Hepatocyte (in vitro differentiated cells): Measurements from ENCODE around the gene TENT5C. TPM values are rescaled to one million over a fixed set of nuclear protein-coding genes. Genes with fewer than 3 reads are reported as not detected.

Experiments
- DNase-seq: peaks from one replicate; pipeline ENCODE4 v3.0.0-alpha.2; 2016; ENCODE audit warnings: low spot score
- H2AFZ ChIP-seq: fragments of 200-600 bp; sonication (generic); 2 replicates; pipeline ENCODE4 v1.6.0; 2016; ENCODE audit warnings: antibody characterized with exemption, mild to moderate bottlenecking
- H3K27ac ChIP-seq: fragments of 200-600 bp; sonication (generic); 2 replicates; pipeline ENCODE4 v1.5.1; 2016; ENCODE audit warnings: mild to moderate bottlenecking
- H3K27me3 ChIP-seq: fragments of 200-600 bp; sonication (generic); 2 replicates; pipeline ENCODE4 v1.6.1; 2016
- H3K36me3 ChIP-seq: fragments of 200-600 bp; sonication (generic); replicated peaks from 2 replicates; pipeline ENCODE4 v1.5.1; 2016; ENCODE audit warnings: low read depth; ENCODE audit not compliant: insufficient read depth
- H3K4me1 ChIP-seq: fragments of 200-600 bp; sonication (generic); 2 replicates; pipeline ENCODE4 v1.5.1; 2016; ENCODE audit warnings: mild to moderate bottlenecking, moderate library complexity; ENCODE audit not compliant: insufficient read depth
- H3K4me2 ChIP-seq: fragments of 200-600 bp; sonication (generic); 2 replicates; pipeline ENCODE4 v1.6.0; 2016
- H3K4me3 ChIP-seq: fragments of 200-600 bp; sonication (generic); 2 replicates; pipeline ENCODE4 v1.5.1; 2016; ENCODE audit warnings: mild to moderate bottlenecking
- H3K79me2 ChIP-seq: fragments of 200-600 bp; sonication (generic); 2 replicates; pipeline ENCODE4 v1.6.0; 2017; ENCODE audit warnings: mild to moderate bottlenecking
- H3K9me2 ChIP-seq: fragments of 200-600 bp; sonication (generic); replicated peaks from 2 replicates; pipeline ENCODE4 v1.6.0; 2017; ENCODE audit warnings: mild to moderate bottlenecking; ENCODE audit not compliant: insufficient read depth
- H3K9me3 ChIP-seq: fragments of 200-600 bp; sonication (generic); 2 replicates; pipeline ENCODE4 v1.5.1; 2016; ENCODE audit warnings: low read depth, mild to moderate bottlenecking
- H4K20me1 ChIP-seq: fragments of 200-600 bp; sonication (generic); 2 replicates; pipeline ENCODE4 v1.6.0; 2016; ENCODE audit warnings: mild to moderate bottlenecking; ENCODE audit not compliant: insufficient read depth, poor library complexity, severe bottlenecking
- EZH2 ChIP-seq: fragments of 200-600 bp; sonication (generic); IDR thresholded peaks from 2 replicates; pipeline ENCODE4 v1.6.1; 2016; ENCODE audit warnings: antibody characterized with exemption, mild to moderate bottlenecking, borderline replicate concordance
- EZH2phosphoT487 ChIP-seq: fragments of 200-600 bp; sonication (generic); IDR thresholded peaks from one replicate; pipeline ENCODE4 v1.6.1; 2018; ENCODE audit warnings: antibody characterized with exemption, mild to moderate bottlenecking, low read depth, moderate library complexity; ENCODE audit not compliant: unreplicated experiment, severe bottlenecking
- WGBS: methylation state at CpG from one replicate; pipeline ENCODE4 v1.1.6; 2016; ENCODE audit warnings: low lambda C conversion rate; ENCODE audit errors: missing lambda C conversion rate; 5-methylcytosine and 5-hydroxymethylcytosine counted together
- polyA plus RNA-seq: library from polyadenylated mRNA; unstranded; fragments of >200 nt; fragmentation: Nextera tagmentation; extraction: Ambion mirVana; gene quantifications from 2 replicates; pipeline ENCODE4 v1.2.1, GENCODE V29; 2016
- total RNA-seq: library from RNA; depleted of rRNA; stranded (reverse); fragments of >200 nt; gene quantifications from 2 replicates; pipeline ENCODE4 v1.2.3, GENCODE V29; 2014
- TF ChIP-seq, protein P1 (sequence below): fragments of 200-600 bp; sonication (generic); IDR thresholded peaks from 2 replicates; pipeline ENCODE4 v1.5.1; 2016; ENCODE audit warnings: antibody characterized with exemption, mild to moderate bottlenecking; ENCODE audit not compliant: poor library complexity

TENT5C gene
- total and polyA plus RNA-seq, 2 experiments from 2014 or later = 2.5 to 4.1 TPM

DNA sequence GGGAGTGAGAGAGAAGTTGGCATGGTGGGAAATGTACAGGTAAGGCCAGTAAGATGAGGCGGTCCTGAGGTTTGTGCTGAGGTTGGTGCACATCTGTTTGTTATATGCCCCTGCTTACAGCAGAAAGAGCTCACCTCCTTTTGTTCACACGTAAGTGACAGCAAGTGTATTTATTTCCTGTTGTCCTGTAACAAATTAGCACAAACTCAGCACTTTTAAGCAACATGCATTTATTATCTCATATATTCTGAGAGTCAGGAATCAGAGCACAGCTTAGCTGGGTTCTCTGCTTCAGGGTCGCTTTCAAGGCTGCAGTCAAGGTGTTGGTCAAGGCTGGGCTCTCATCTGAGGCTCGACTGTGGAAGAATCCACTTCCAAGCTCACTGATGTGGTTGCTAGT lies 45.8 kb downstream of the TENT5C start:
- WGBS = 92% methylated on average over 4 of the region's 4 CpGs
- no peaks in the 10 kb centered on the region for H3K9me2 ChIP-seq
- H3K36me3 ChIP-seq = no peaks in the 10 kb centered on the region
- no peaks in the 10 kb centered on the region for H3K9me3 ChIP-seq
- no peak overlapping the region for H3K4me2 ChIP-seq
- H3K4me1 ChIP-seq = peaks cover 8% of the 10 kb centered on the region
- H3K79me2 ChIP-seq = no peaks in the 10 kb centered on the region
- H4K20me1 ChIP-seq = no peaks in the 10 kb centered on the region
- no peak for DNase-seq
- H3K4me3 ChIP-seq = no peak overlapping the region
- H3K27ac ChIP-seq = no peak overlapping the region
- TF ChIP-seq, protein P1, sequence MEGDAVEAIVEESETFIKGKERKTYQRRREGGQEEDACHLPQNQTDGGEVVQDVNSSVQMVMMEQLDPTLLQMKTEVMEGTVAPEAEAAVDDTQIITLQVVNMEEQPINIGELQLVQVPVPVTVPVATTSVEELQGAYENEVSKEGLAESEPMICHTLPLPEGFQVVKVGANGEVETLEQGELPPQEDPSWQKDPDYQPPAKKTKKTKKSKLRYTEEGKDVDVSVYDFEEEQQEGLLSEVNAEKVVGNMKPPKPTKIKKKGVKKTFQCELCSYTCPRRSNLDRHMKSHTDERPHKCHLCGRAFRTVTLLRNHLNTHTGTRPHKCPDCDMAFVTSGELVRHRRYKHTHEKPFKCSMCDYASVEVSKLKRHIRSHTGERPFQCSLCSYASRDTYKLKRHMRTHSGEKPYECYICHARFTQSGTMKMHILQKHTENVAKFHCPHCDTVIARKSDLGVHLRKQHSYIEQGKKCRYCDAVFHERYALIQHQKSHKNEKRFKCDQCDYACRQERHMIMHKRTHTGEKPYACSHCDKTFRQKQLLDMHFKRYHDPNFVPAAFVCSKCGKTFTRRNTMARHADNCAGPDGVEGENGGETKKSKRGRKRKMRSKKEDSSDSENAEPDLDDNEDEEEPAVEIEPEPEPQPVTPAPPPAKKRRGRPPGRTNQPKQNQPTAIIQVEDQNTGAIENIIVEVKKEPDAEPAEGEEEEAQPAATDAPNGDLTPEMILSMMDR = no peak
- TF ChIP-seq EZH2phosphoT487 (no peak), EZH2 (no peak)
- no peak overlapping the region for H2AFZ ChIP-seq
- no peaks in the 10 kb centered on the region for H3K27me3 ChIP-seq

DNA sequence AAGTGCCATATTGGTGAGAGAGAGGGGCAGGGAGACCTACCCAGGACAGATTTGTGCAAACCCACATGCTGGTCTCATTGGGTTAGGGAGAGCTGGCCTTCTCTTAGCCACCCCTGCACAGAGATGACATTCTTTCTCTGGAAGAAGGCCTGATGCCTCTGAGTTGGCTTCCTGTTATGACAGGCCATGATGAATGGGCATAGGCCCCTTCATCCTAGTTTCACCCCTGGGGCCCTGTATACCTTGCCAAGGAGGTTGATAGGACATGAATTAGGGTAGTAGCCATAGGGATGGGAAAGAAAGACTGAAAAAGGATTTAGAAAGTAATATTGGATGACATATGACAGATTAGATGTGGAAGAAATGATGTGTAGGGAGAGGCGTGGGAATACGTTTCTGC lies 46.6 kb downstream of the TENT5C start:
- Histone ChIP-seq H3K4me3 (no peak overlapping the region), H3K27ac (no peak overlapping the region), H3K27me3 (no peaks in the 10 kb centered on the region), H3K9me3 (no peaks in the 10 kb centered on the region), H3K4me2 (no peak overlapping the region), H3K79me2 (no peaks in the 10 kb centered on the region), H4K20me1 (no peaks in the 10 kb centered on the region), H3K9me2 (no peaks in the 10 kb centered on the region), H3K36me3 (no peaks in the 10 kb centered on the region), H3K4me1 (peaks cover 8% of the 10 kb centered on the region), H2AFZ (no peak overlapping the region)
- TF ChIP-seq, protein P1 = no peak
- TF ChIP-seq EZH2phosphoT487 = no peak
- TF ChIP-seq EZH2 = no peak
- 98% methylated on average over 2 of the region's 2 CpGs for WGBS
- no peak for DNase-seq

DNA sequence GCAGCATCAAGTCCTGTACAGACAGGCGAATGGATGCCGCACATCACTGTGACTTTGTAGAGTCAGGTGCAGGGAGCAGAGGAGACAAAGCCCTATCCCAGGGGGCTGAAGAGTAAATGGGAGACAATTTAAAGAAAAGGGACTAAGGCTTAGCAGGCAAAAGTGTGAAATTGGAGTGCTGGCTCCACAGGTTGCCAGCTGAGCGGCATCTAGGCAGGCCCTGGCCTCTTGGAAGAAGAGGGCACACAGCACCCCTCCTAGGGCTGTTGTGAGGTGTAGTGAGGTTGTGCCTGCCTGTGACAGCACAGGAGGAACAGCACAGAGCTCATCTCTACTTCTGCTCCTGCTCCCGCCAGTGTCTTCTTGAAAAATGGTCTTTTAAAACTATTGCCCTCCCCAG lies 47.3 kb downstream of the TENT5C start:
- H3K27ac ChIP-seq = no peak overlapping the region
- DNase-seq = no peak
- H3K4me1 ChIP-seq = peaks cover 8% of the 10 kb centered on the region
- no peak overlapping the region for H3K4me2 ChIP-seq
- no peaks in the 10 kb centered on the region for H4K20me1 ChIP-seq
- TF ChIP-seq EZH2phosphoT487 = no peak
- TF ChIP-seq, protein P1 = no peak
- TF ChIP-seq EZH2 = no peak
- no peak overlapping the region for H2AFZ ChIP-seq
- H3K4me3 ChIP-seq = no peak overlapping the region
- WGBS = 94% methylated on average over 4 of the region's 4 CpGs
- H3K79me2 ChIP-seq = no peaks in the 10 kb centered on the region
- H3K9me2 ChIP-seq = no peaks in the 10 kb centered on the region
- H3K36me3 ChIP-seq = no peaks in the 10 kb centered on the region
- no peaks in the 10 kb centered on the region for H3K27me3 ChIP-seq
- no peaks in the 10 kb centered on the region for H3K9me3 ChIP-seq
